GM12891 (cell line): ENCODE data around the gene OR2A2.

Source experiments
- PAX5 ChIP-seq: IDR thresholded peaks from 2 replicates; pipeline ENCODE4 v1.6.1; 2011; ENCODE audit warnings: low read length, moderate library complexity, mild to moderate bottlenecking; ENCODE audit not compliant: insufficient read depth, severe bottlenecking
- POLR2A ChIP-seq: IDR thresholded peaks from 2 replicates; pipeline ENCODE4 v1.6.1; 2011; ENCODE audit warnings: low read depth, low read length, control low read depth
- POLR2AphosphoS5 ChIP-seq: IDR thresholded peaks from 2 replicates; pipeline ENCODE4 v1.6.1; 2011; ENCODE audit warnings: low read depth, low read length, control low read depth
- POU2F2 ChIP-seq: IDR thresholded peaks from 2 replicates; pipeline ENCODE4 v1.6.1; 2011; ENCODE audit warnings: low read depth, mild to moderate bottlenecking, control low read depth, low read length, moderate library complexity
- SPI1 ChIP-seq: IDR thresholded peaks from 2 replicates; pipeline ENCODE4 v1.6.1; 2011; ENCODE audit warnings: low read depth, low read length, control low read depth
- TAF1 ChIP-seq: IDR thresholded peaks from 2 replicates; pipeline ENCODE4 v1.6.1; 2011; ENCODE audit warnings: low read depth, low read length, control low read depth

DNA sequence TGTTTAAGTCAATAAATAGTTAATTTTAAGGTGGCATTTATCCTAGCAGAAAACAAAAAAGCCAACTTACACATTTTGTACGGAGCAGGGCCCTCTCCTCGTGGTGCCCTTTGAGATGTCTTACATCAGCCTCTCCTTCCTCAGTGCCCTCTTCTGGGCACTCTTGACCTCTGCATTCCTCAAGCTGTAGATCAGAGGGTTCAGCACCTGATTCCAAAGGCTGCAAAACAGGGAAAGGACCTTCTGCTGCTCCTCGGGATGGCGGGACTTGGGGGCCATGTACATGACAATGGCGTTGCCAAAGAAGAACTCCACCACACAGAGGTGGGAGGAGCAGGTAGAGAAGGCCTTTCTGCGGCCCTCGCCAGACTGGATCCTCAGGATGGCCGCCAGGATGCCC lies 9.0 kb downstream of the OR2A2 start:
- TF ChIP-seq POLR2A (no peak), TAF1 (no peak), POLR2AphosphoS5 (no peak), PAX5 (no peak), POU2F2 (no peak), SPI1 (no peak)
